Testis (tissue), 2 donors: Measurements from ENCODE around the gene AKNAD1.

Experiments
- CTCF ChIP-seq, 3 experiments: fragments of 450-650 bp in 2 of 3; fragments of 200-600 bp in 1 of 3; sonication (generic) in 1 of 3; IDR thresholded peaks; one replicate each; pipeline ENCODE4 v1.5.1; 2016 to 2019; ENCODE audit warnings: antibody characterized with exemption in 3 of 3, mild to moderate bottlenecking in 2 of 3, moderate library complexity in 1 of 3
- POLR2A ChIP-seq: fragments of 450-650 bp; IDR thresholded peaks from one replicate; pipeline ENCODE4 v1.6.1; 2017; ENCODE audit warnings: antibody characterized with exemption, mild to moderate bottlenecking, moderate library complexity

DNA sequence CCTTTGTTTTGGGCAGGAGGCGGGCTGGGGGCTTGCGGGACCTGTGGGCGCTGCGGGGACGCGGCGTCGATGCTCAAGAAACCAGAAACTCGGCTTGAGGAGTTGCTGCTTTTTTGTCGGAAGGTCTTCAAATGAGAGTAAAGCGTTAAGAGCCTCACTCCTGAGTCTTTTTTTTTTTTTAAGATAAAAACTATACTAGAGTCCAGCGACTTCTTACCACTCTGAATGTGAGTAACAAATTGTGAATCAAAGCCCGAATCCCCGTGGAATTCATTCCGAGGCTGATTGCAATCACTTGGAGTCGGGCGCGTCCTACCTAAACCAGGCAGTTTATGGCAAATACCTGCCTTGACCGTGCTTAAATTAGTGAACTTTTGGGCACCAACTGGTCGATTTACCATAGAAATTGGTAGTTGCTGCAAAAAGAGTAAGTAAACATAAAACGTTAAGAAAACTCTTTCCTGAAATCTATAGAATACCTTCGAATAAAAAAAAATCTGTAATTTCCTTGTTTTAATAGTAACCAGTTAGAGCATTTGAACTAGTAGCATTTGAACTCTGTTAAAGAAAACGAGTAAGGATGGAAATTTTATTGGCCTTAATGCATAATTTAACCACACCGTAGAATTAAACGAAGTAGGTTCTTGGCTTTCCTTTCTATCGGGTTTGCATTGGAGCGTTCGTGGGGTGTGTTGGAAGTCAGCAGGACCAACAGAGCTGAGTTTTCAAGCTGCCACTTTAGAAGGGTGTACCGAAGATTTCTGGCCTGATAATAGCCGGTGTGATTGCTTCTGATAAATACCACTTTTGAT is 20.7 kb upstream of the AKNAD1 start:
- TF ChIP-seq CTCF (IDR thresholded peaks at IDR 0.05) (no peak), POLR2A (no peak)
